HEK293T (cell line): ENCODE data around the gene NEIL1.

ENCODE experiments used
- CTCF ChIA-PET: fragments of 350-600 bp; formaldehyde crosslinking; extraction: SDS; loops from one replicate; lab custom pipeline; 2021; ENCODE audit warnings: antibody characterized with exemption, inconsistent platforms; lab: Yijun Ruan, JAX
- POLR2A ChIA-PET: fragments of 350-600 bp; formaldehyde crosslinking; extraction: SDS; loops from one replicate; lab custom pipeline; 2020; ENCODE audit warnings: antibody characterized with exemption, inconsistent platforms; lab: Yijun Ruan, JAX
- DNase-seq: peaks from one replicate; pipeline ENCODE4 v3.0.0; 2012; ENCODE audit warnings: mixed read lengths; ENCODE audit errors: extremely low spot score
- ARNT ChIP-seq: fragments of 450-650 bp; IDR thresholded peaks from 2 replicates; pipeline ENCODE4 v1.6.1; 2017; ENCODE audit warnings: mild to moderate bottlenecking
- BHLHE40 ChIP-seq: fragments of 450-650 bp; IDR thresholded peaks from 2 replicates; pipeline ENCODE4 v1.6.1; 2016; ENCODE audit warnings: mild to moderate bottlenecking, moderate library complexity, borderline replicate concordance
- CTBP1 ChIP-seq: fragments of 450-650 bp; IDR thresholded peaks from 2 replicates; pipeline ENCODE4 v1.6.1; 2016; ENCODE audit warnings: borderline replicate concordance
- ELF4 ChIP-seq: fragments of 450-650 bp; IDR thresholded peaks from 2 replicates; pipeline ENCODE4 v1.6.1; 2017; ENCODE audit warnings: antibody characterized with exemption
- FOXA1 ChIP-seq: fragments of 450-650 bp; IDR thresholded peaks from 2 replicates; pipeline ENCODE4 v1.6.1; 2016; ENCODE audit warnings: mild to moderate bottlenecking
- FOXK2 ChIP-seq: fragments of 450-650 bp; IDR thresholded peaks from 2 replicates; pipeline ENCODE4 v1.6.1; 2016; ENCODE audit warnings: mild to moderate bottlenecking
- FOXM1 ChIP-seq: fragments of 450-650 bp; IDR thresholded peaks from 2 replicates; pipeline ENCODE4 v1.6.1; 2017; ENCODE audit warnings: mild to moderate bottlenecking, borderline replicate concordance
- HDGF ChIP-seq: fragments of 450-650 bp; IDR thresholded peaks from 2 replicates; pipeline ENCODE4 v1.6.1; 2017; ENCODE audit warnings: antibody characterized with exemption, borderline replicate concordance
- L3MBTL2 ChIP-seq: fragments of 450-650 bp; conservative IDR thresholded peaks from 2 replicates; pipeline ENCODE4 v1.6.1; 2016; ENCODE audit warnings: mild to moderate bottlenecking
- LEF1 ChIP-seq: fragments of 450-650 bp; IDR thresholded peaks from 2 replicates; pipeline ENCODE4 v1.6.1; 2017; ENCODE audit warnings: mild to moderate bottlenecking, borderline replicate concordance
- NFRKB ChIP-seq: fragments of 450-650 bp; IDR thresholded peaks from 2 replicates; pipeline ENCODE4 v1.6.1; 2016; ENCODE audit warnings: mild to moderate bottlenecking, moderate library complexity
- SP1 ChIP-seq: fragments of 450-650 bp; IDR thresholded peaks from 2 replicates; pipeline ENCODE4 v1.6.1; 2017
- SUZ12 ChIP-seq: fragments of 450-650 bp; IDR thresholded peaks from 2 replicates; pipeline ENCODE4 v1.6.1; 2016; ENCODE audit warnings: mild to moderate bottlenecking
- TARDBP ChIP-seq: fragments of 450-650 bp; IDR thresholded peaks from 2 replicates; pipeline ENCODE4 v1.6.1; 2016
- ZNF384 ChIP-seq: fragments of 450-650 bp; IDR thresholded peaks from 2 replicates; pipeline ENCODE4 v1.6.1; 2016
- TF ChIP-seq, protein P1 (sequence below): fragments of 450-650 bp; IDR thresholded peaks from 2 replicates; pipeline ENCODE4 v1.6.1; 2016

The NEIL1 gene

DNA sequence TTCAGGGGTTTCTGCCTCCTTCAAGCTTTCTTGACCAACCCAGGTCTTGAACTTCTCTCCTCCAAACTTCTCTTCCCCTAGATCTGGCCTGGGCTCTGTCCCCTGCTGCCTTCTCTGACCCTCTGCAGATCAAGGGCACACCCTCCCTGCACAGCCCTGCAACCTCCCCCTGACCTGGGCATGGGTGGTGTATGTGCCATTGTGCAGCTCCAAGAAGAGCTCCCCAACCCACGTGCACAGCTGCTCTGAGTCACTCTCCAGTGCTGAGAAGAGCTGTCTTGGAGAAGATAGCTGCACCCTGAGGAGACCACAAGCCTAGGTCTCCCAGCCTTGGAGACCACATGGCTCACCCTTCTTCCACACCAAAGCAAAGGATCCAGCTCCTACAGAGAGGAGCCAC lies 13.6 kb downstream of the NEIL1 start:
- no peak for TF ChIP-seq L3MBTL2
- TF ChIP-seq, protein P1, sequence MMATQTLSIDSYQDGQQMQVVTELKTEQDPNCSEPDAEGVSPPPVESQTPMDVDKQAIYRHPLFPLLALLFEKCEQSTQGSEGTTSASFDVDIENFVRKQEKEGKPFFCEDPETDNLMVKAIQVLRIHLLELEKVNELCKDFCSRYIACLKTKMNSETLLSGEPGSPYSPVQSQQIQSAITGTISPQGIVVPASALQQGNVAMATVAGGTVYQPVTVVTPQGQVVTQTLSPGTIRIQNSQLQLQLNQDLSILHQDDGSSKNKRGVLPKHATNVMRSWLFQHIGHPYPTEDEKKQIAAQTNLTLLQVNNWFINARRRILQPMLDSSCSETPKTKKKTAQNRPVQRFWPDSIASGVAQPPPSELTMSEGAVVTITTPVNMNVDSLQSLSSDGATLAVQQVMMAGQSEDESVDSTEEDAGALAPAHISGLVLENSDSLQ, result no peak
- TF ChIP-seq LEF1, result no peak
- TF ChIP-seq FOXA1, result no peak
- no peak for TF ChIP-seq ARNT
- TF ChIP-seq BHLHE40, result no peak
- no peak for TF ChIP-seq SUZ12
- TF ChIP-seq ELF4, result no peak
- no peak for TF ChIP-seq TARDBP
- no peak for TF ChIP-seq NFRKB
- ChIA-PET POLR2A (interaction anchor here (0.7 to 1.4 kb wide), 5 partner anchors 7 to 95 kb away, joined by 3 read pairs; partner anchors contain the start of gene SIN3A), CTCF (no interaction called here)
- DNase-seq, result no peak

GRCh38 chr15:75360856-75361255 lies 14.0 kb downstream of the NEIL1 start:
- POLR2A ChIA-PET, result interaction anchor here (0.7 to 1.4 kb wide), 4 partner anchors 9 to 95 kb away, joined by 3 read pairs; partner anchors contain the start of gene SIN3A
- DNase-seq, result no peak
- TF ChIP-seq FOXM1 (no peak), L3MBTL2 (no peak), HDGF (no peak), LEF1 (no peak), SP1 (no peak), ARNT (no peak), ELF4 (no peak), NFRKB (no peak)
- TF ChIP-seq, protein P1, result no peak
- CTCF ChIA-PET, result no interaction called here

- ChIA-PET CTCF (no interaction called here), POLR2A (interaction anchor here (1.3 to 1.4 kb wide), 2 partner anchors 10 to 27 kb away, joined by 3 read pairs; no protein-coding TSS in a partner anchor)
- DNase-seq, result no peak
- TF ChIP-seq SP1 (no peak), ARNT (no peak), ELF4 (no peak), FOXM1 (no peak), FOXK2 (no peak), HDGF (no peak), SUZ12 (no peak), ZNF384 (no peak), LEF1 (no peak)
These were observed 14.6 kb downstream of the NEIL1 start for GRCh38 chr15:75361361-75361988.

DNA sequence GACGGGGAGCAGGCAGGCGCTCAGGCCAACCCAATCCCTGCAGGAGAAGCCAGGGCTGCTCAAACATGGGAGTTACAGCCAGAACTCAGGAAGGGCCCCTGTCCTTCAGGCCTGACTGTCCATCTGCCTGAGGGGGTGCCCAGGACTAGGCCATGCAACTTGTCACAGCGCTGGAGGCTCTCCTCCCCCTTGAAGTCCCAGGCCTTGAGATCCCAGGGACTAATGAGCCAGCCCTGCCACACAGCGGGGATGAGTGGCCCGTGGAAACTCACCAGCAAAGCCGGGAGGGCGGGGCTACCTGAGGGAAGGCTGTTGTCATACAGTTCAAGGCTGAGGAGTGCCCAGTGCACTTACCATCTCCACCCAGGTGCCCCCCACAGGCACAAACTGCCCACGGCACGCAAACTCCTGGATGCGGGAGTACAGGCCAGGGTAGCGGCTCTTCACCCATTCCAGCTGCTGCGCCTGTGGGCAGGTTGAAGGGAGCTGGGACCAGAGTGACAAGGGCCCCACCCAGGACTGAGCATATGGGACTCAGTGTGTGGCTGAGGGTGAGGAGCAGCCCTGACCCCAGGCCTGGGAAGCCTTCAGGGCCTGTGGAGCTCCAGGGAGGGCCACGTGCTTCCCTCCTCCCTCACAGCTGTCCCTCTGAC lies 15.3 kb downstream of the NEIL1 start:
- POLR2A ChIA-PET, result interaction anchor here (1.3 kb wide), 1 partner anchor 27 kb away, joined by 3 read pairs; no protein-coding TSS in a partner anchor
- DNase-seq, result no peak
- CTCF ChIA-PET, result no interaction called here

DNA sequence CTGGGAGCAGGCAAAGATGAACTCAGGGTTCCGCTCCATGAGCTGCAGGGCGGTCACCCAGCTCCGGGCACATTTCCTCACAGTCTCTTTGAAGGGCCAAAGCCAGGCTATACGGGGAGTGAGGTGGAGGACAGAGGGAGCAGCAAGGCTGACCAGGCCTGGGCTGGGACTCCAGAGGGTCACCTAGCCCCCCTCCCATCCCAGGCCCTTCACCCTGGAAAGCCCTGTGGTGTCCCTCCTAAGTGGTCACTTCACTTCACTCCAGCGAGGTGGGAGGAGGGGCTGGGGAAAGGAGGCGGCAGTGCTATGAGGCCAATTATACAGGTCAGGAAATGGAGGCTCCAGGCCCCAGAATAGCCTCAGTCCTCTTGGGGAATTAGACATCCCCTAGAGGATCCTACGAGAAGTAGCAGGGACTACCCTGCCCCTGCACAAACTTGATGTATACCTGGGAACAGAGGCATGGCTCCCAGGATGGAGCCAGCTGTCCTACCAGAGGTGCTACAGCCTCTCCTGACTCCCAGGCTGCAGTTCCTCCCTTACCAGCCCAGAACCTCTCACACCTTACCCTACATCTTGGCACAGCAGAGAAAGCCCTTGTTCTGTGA lies 15.9 kb downstream of the NEIL1 start:
- POLR2A ChIA-PET, result interaction anchor here (1.3 kb wide), 1 partner anchor 28 kb away, joined by 3 read pairs; no protein-coding TSS in a partner anchor
- no peak for TF ChIP-seq SP1
- no peak for TF ChIP-seq FOXM1
- TF ChIP-seq ARNT, result no peak
- no peak for TF ChIP-seq SUZ12
- TF ChIP-seq NFRKB, result no peak
- TF ChIP-seq, protein P1, result no peak
- CTCF ChIA-PET, result no interaction called here
- no peak for DNase-seq

More for the DNA sequence above, 15.3 kb downstream of the NEIL1 start:
- no peak for TF ChIP-seq LEF1
- TF ChIP-seq BHLHE40, result no peak
- no peak for TF ChIP-seq NFRKB
- no peak for TF ChIP-seq FOXM1
- TF ChIP-seq, protein P1, result no peak
- TF ChIP-seq SUZ12, result no peak
- no peak for TF ChIP-seq ZNF384
- no peak for TF ChIP-seq CTBP1
- no peak for TF ChIP-seq HDGF

GRCh38 chr15:75363786-75364185 lies 16.9 kb downstream of the NEIL1 start:
- ChIA-PET CTCF (no interaction called here), POLR2A (no interaction called here)
- DNase-seq, result no peak
- TF ChIP-seq NFRKB (no peak), ARNT (no peak), SUZ12 (no peak), FOXA1 (no peak), FOXM1 (no peak), LEF1 (no peak), HDGF (no peak), SP1 (no peak), L3MBTL2 (no peak), ZNF384 (no peak), TARDBP (no peak), CTBP1 (no peak), FOXK2 (no peak), ELF4 (no peak), BHLHE40 (no peak)
- TF ChIP-seq, protein P1, result no peak
